DND-41 (cell line): ENCODE results near the gene OR5A1.

Experiments
- ATAC-seq: fragments of 200-7000 bp; cut with Tn5 transposase; 3 replicates; pipeline ENCODE4 v1.9.1; 2021; ENCODE audit warnings: low read depth; ENCODE audit not compliant: insufficient read depth
- DNase-seq: peaks from one replicate; pipeline ENCODE4 v3.0.0-alpha.2; 2020
- H2AFZ ChIP-seq: 2 replicates; pipeline ENCODE4 v1.6.0; 2012; ENCODE audit warnings: low read depth, low read length
- H3K27ac ChIP-seq: 2 replicates; pipeline ENCODE4 v1.5.1; 2012; ENCODE audit warnings: low read length, inconsistent platforms
- H3K27me3 ChIP-seq: fragments of 200-600 bp; sonication (generic); 2 replicates; pipeline ENCODE4 v1.6.0; 2012; ENCODE audit warnings: low read length, mild to moderate bottlenecking, inconsistent platforms; ENCODE audit not compliant: insufficient read depth, poor library complexity
- H3K36me3 ChIP-seq: 2 replicates; pipeline ENCODE4 v1.5.1; 2012; ENCODE audit warnings: low read length, inconsistent platforms; ENCODE audit not compliant: insufficient read depth
- H3K4me1 ChIP-seq: 2 replicates; pipeline ENCODE4 v1.5.1; 2012; ENCODE audit warnings: mild to moderate bottlenecking, low read length; ENCODE audit not compliant: insufficient read depth
- H3K4me2 ChIP-seq: 2 replicates; pipeline ENCODE4 v1.6.0; 2012; ENCODE audit warnings: mild to moderate bottlenecking, moderate library complexity, low read length, inconsistent platforms; ENCODE audit not compliant: insufficient read depth
- H3K4me3 ChIP-seq, 2 experiments: fragments of 200-600 bp in 1 of 2; shearing (Covaris generic) in 1 of 2; 2 replicates each; pipeline ENCODE4 v1.5.1; 2012 to 2016; ENCODE audit warnings: inconsistent platforms in 2 of 2, low read length in 2 of 2, mild to moderate bottlenecking in 2 of 2, low read depth in 1 of 2, moderate library complexity in 1 of 2
- H3K79me2 ChIP-seq: 2 replicates; pipeline ENCODE4 v1.6.0; 2012; ENCODE audit warnings: low read length, inconsistent platforms; ENCODE audit not compliant: insufficient read depth
- H3K9ac ChIP-seq: 2 replicates; pipeline ENCODE4 v1.6.0; 2012; ENCODE audit warnings: low read depth, mild to moderate bottlenecking, inconsistent platforms, low read length, moderate library complexity
- H3K9me3 ChIP-seq: 2 replicates; pipeline ENCODE4 v1.5.1; 2012; ENCODE audit warnings: low read length, moderate library complexity, mild to moderate bottlenecking, inconsistent platforms; ENCODE audit not compliant: insufficient read depth, severe bottlenecking
- H4K20me1 ChIP-seq: 2 replicates; pipeline ENCODE4 v1.6.0; 2012; ENCODE audit warnings: low read length; ENCODE audit not compliant: insufficient read depth
- CTCF ChIP-seq: IDR thresholded peaks from 2 replicates; pipeline ENCODE4 v1.5.1; 2012; ENCODE audit warnings: borderline replicate concordance, low read length, moderate library complexity, mild to moderate bottlenecking; ENCODE audit not compliant: poor library complexity, severe bottlenecking; ENCODE audit errors: extremely low read depth
- EZH2 ChIP-seq: IDR thresholded peaks from 3 replicates; pipeline ENCODE4 v1.6.1; 2012; ENCODE audit warnings: borderline replicate concordance, low read depth, mild to moderate bottlenecking, moderate library complexity, low read length, inconsistent platforms; ENCODE audit not compliant: severe bottlenecking

Gene OR5A1

GRCh38 chr11:59479906-59480305, 43.6 kb downstream of the OR5A1 start:
- no peaks in the 10 kb centered on the region for H3K79me2 ChIP-seq
- H3K9me3 ChIP-seq, result no peaks in the 10 kb centered on the region
- DNase-seq, result no peak
- no peaks in the 10 kb centered on the region for H3K36me3 ChIP-seq
- H3K4me1 ChIP-seq, result no peaks in the 10 kb centered on the region
- H3K9ac ChIP-seq, result no peak overlapping the region
- H3K27ac ChIP-seq, result no peak overlapping the region
- H3K4me2 ChIP-seq, result no peak overlapping the region
- H2AFZ ChIP-seq, result no peak overlapping the region
- no peak overlapping the region for H3K4me3 ChIP-seq
- no peaks in the 10 kb centered on the region for H3K27me3 ChIP-seq
- no peak for ATAC-seq
- H4K20me1 ChIP-seq, result no peaks in the 10 kb centered on the region
- TF ChIP-seq CTCF (no peak), EZH2 (no peak)

- Histone ChIP-seq H3K36me3 (no peaks in the 10 kb centered on the region), H3K4me2 (no peak overlapping the region), H3K27me3 (no peaks in the 10 kb centered on the region), H3K27ac (no peak overlapping the region), H3K4me1 (no peaks in the 10 kb centered on the region), H3K9ac (no peak overlapping the region), H3K4me3 (no peak overlapping the region), H3K79me2 (no peaks in the 10 kb centered on the region), H4K20me1 (no peaks in the 10 kb centered on the region), H2AFZ (no peak overlapping the region), H3K9me3 (no peaks in the 10 kb centered on the region)
- ATAC-seq, result no peak
- TF ChIP-seq EZH2, result no peak
- no peak for TF ChIP-seq CTCF
- DNase-seq, result no peak
Measured at GRCh38 chr11:59480359-59480758, 44.1 kb downstream of the OR5A1 start.
